ENCODE data around the gene BORCS6. TPM values are rescaled to one million over a fixed set of nuclear protein-coding genes. Genes with fewer than 3 reads are reported as not detected.

Gene BORCS6
- total and polyA plus RNA-seq, 2 of the 4 experiments (the other 2 are of a cell fraction) = 2.7 to 3.3 TPM

DNA sequence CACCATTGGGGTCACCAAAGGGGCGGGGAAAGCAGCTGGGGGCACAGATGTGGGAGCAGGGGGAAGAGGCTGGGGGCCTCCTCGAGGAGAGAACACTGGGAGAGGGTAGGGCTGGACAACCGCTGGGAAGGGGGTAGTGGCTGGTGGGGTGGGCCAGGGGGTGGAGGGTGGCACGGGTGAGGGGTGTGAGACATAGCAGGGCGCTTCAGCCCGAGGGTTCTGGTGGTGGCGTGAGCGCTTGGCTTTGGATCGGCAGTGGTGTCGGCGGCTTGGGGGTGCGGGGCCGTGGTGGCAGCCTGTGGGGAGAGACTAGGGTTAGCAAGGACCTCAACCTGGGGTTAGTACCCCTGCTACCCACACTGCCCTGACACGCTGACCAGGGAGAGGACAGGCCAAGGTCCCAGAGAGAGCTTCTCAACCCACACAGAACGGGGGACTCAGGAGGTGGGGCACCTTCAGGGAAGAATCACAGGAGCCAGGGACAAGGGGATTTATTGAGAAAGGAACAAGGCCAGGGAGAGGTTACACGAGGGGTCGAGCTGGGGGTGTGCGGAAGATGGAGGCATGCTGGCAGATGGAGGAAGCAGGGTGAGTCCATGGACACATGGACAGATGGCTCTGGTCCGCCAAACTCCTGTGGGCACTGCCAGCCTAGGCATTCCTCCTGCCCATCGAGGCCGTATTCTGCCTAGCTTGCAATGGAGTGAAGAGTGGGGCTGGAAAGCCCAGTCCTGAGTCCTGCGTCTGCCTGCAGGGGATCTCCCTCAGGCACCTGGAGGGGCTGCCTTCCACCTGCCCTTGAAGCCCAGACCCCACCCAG, 46.2 kb downstream of the BORCS6 start:
- Histone ChIP-seq H2BK120ac (ENCODE audit: low read depth, low read length) (no peak overlapping the region), H3K18ac (ENCODE audit: low read depth, low read length) (no peak overlapping the region), H4K91ac (ENCODE audit: insufficient read depth, low read depth, low read length) (no peak overlapping the region), H3K4ac (ENCODE audit: low read depth, low read length) (no peak overlapping the region), H4K5ac (ENCODE audit: low read depth, low read length) (no peak overlapping the region), H2AK9ac (replicated peaks; ENCODE audit: low read depth, low read length, poor library complexity) (no peak overlapping the region), H2BK15ac (ENCODE audit: low read depth, low read length) (no peak overlapping the region), H3K79me1 (ENCODE audit: low read depth in 1 of 2, low read length in 2 of 2) (no peaks in the 10 kb centered on the region), H3K4me3 (ENCODE audit: insufficient read depth, low read depth, low read length) (no peak overlapping the region), H3K27me3 (ENCODE audit: control insufficient read depth, insufficient read depth, low read length) (no peaks in the 10 kb centered on the region), H2BK5ac (ENCODE audit: low read depth, low read length, poor library complexity, severe bottlenecking) (no peak overlapping the region), H2BK20ac (ENCODE audit: low read depth, low read length) (no peak overlapping the region), H3K56ac (ENCODE audit: extremely low read depth, insufficient read depth, low read length) (no peak overlapping the region), H3K9me3 (ENCODE audit: control insufficient read depth, insufficient read depth, low read length) (no peaks in the 10 kb centered on the region), H3K9me1 (ENCODE audit: insufficient read depth, low read length) (peaks cover 6% of the 10 kb centered on the region; the same call in 1 of the 2 replicates), H3K27ac (ENCODE audit: insufficient read depth, low read length) (no peak overlapping the region), H3K14ac (replicated peaks; ENCODE audit: low read depth, low read length) (no peak overlapping the region), H3K36me3 (ENCODE audit: control insufficient read depth, insufficient read depth, low read length) (peaks cover 57% of the 10 kb centered on the region), H2AK5ac (ENCODE audit: low read depth, low read length) (no peak overlapping the region), H3K9ac (ENCODE audit: low read depth, low read length) (no peak overlapping the region), H4K20me1 (ENCODE audit: insufficient read depth, low read length) (peaks cover 8% of the 10 kb centered on the region), H4K8ac (ENCODE audit: low read depth in 2 of 2, low read length in 2 of 2) (no peak overlapping the region), H3K4me1 (ENCODE audit: control insufficient read depth, insufficient read depth, low read length) (no peaks in the 10 kb centered on the region), H3K4me2 (ENCODE audit: low read depth, low read length) (no peak overlapping the region), H3K23ac (ENCODE audit: low read depth, low read length) (no peak overlapping the region), H2AFZ (replicated peaks; ENCODE audit: low read length, poor library complexity) (no peak overlapping the region)
- WGBS, 2 experiments (ENCODE audit: extremely low coverage in 2 of 2, insufficient read length in 1 of 2) = 90% methylated on average over 6 of the region's 22 CpGs; no CpG with 5 or more reads in 1 of the 2 experiments
- ATAC-seq (ENCODE audit: low read depth) = no peak
- BruUV-seq (replicated peaks) = no TSS peak
- intact Hi-C loops (cut with micrococcal nuclease) = no loop called here
- dilution Hi-C loops (cut with HindIII; ENCODE audit: low sequenced_read_pairs, unreplicated experiment) = no loop called here
- no peak for TF ChIP-seq RCOR1 (IDR thresholded peaks at IDR 0.05; ENCODE audit: insufficient replicate concordance, low read length)
- TF ChIP-seq BHLHE40 (IDR thresholded peaks at IDR 0.05; ENCODE audit: low read depth, low read length) = no peak
- TF ChIP-seq, protein P1, sequence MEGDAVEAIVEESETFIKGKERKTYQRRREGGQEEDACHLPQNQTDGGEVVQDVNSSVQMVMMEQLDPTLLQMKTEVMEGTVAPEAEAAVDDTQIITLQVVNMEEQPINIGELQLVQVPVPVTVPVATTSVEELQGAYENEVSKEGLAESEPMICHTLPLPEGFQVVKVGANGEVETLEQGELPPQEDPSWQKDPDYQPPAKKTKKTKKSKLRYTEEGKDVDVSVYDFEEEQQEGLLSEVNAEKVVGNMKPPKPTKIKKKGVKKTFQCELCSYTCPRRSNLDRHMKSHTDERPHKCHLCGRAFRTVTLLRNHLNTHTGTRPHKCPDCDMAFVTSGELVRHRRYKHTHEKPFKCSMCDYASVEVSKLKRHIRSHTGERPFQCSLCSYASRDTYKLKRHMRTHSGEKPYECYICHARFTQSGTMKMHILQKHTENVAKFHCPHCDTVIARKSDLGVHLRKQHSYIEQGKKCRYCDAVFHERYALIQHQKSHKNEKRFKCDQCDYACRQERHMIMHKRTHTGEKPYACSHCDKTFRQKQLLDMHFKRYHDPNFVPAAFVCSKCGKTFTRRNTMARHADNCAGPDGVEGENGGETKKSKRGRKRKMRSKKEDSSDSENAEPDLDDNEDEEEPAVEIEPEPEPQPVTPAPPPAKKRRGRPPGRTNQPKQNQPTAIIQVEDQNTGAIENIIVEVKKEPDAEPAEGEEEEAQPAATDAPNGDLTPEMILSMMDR (conservative IDR thresholded peaks at IDR 0.05; ENCODE audit: low read depth, low read length) = no peak
- TF ChIP-seq RAD21 (IDR thresholded peaks at IDR 0.05; ENCODE audit: low read length) = no peak
- no peak for TF ChIP-seq NFE2L2 (IDR thresholded peaks at IDR 0.05; ENCODE audit: low read depth, low read length)
- no peak for TF ChIP-seq SMC3 (IDR thresholded peaks at IDR 0.05; ENCODE audit: low read depth, low read length)
- no peak for TF ChIP-seq MXI1 (IDR thresholded peaks at IDR 0.05; ENCODE audit: borderline replicate concordance, low read depth, low read length)
- TF ChIP-seq POLR2A (IDR thresholded peaks at IDR 0.05; ENCODE audit: low read depth, low read length) = no peak; the same call in 1 of the 2 replicates
- TF ChIP-seq USF2 (IDR thresholded peaks at IDR 0.05; ENCODE audit: low read depth, low read length) = no peak
- TF ChIP-seq, protein P2, sequence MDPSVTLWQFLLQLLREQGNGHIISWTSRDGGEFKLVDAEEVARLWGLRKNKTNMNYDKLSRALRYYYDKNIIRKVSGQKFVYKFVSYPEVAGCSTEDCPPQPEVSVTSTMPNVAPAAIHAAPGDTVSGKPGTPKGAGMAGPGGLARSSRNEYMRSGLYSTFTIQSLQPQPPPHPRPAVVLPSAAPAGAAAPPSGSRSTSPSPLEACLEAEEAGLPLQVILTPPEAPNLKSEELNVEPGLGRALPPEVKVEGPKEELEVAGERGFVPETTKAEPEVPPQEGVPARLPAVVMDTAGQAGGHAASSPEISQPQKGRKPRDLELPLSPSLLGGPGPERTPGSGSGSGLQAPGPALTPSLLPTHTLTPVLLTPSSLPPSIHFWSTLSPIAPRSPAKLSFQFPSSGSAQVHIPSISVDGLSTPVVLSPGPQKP (IDR thresholded peaks at IDR 0.05; ENCODE audit: borderline replicate concordance, low read depth, low read length) = no peak
- TF ChIP-seq FOS (IDR thresholded peaks at IDR 0.05; ENCODE audit: low read depth, low read length) = no peak
- TF ChIP-seq MAFK (IDR thresholded peaks at IDR 0.05; ENCODE audit: low read depth, low read length) = no peak
- TF ChIP-seq CEBPB (IDR thresholded peaks at IDR 0.05; ENCODE audit: low read depth, low read length) = no peak
- in situ Hi-C loops (cut with MboI; ENCODE audit: low sequenced_read_pairs) = no loop called here
- ChIA-PET CTCF (no interaction called here), POLR2A (ENCODE audit: unreplicated experiment) (no interaction called here)
- no peak for DNase-seq

Data from IMR-90 (cell line).